ENCODE measurements around the gene GTF3C2. TPM values are rescaled to one million over a fixed set of nuclear protein-coding genes. Genes with fewer than 3 reads are reported as not detected.

Gene GTF3C2
- total RNA-seq, 1 experiment from 2014 or later, result 109 TPM

DNA sequence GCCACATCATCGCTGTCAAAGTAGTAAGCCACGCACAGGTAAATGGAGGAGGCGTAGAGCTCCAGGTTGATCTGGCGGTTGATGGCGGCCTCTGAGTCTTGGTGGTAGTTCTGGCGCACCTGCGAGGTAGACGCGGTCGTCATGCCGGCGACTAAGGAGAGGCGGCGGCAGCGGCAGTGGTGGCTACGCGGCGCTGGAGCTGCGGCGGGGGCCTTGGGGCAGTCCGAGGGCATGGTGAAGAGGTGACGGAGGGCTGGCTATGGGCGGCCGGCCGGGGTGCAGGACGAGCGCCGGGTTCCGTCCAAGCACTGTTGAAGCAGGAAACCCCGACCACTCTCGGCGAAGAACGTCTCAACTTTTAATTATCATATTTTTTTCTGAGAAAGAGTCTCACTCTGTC lies 36.7 kb upstream of the GTF3C2 start:
- no peak overlapping the region for H4K5ac ChIP-seq (ENCODE audit: insufficient read length, low read depth, low read length)
- no peak overlapping the region for H3K4me3 Mint-ChIP-seq

More for the DNA sequence above, 36.7 kb upstream of the GTF3C2 start:
- Histone ChIP-seq H3K4ac (ENCODE audit: low read depth, low read length) (no peak overlapping the region), H2BK15ac (ENCODE audit: low read depth, low read length) (no peak overlapping the region), H2BK20ac (ENCODE audit: low read depth, low read length, poor library complexity, severe bottlenecking) (no peak overlapping the region), H3K56ac (ENCODE audit: insufficient read length, low read depth, low read length) (no peak overlapping the region), H4K8ac (replicated peaks; ENCODE audit: insufficient read length, low read depth, low read length) (no peak overlapping the region), H2AFZ (ENCODE audit: low read length) (no peak overlapping the region), H3K27ac (ENCODE audit: insufficient read length, low read depth, low read length) (no peak overlapping the region), H4K91ac (ENCODE audit: insufficient read length, low read depth, low read length) (no peak overlapping the region), H3K23me2 (ENCODE audit: insufficient read length, low read depth, low read length, poor library complexity, severe bottlenecking) (no peaks in the 10 kb centered on the region), H3K14ac (ENCODE audit: insufficient read depth, low read length) (no peak overlapping the region), H3K27me3 (ENCODE audit: insufficient read depth, low read length) (no peaks in the 10 kb centered on the region), H3K4me1 (ENCODE audit: insufficient read depth, low read length) (no peaks in the 10 kb centered on the region), H3K79me2 (ENCODE audit: insufficient read depth, low read length) (peaks cover 41% of the 10 kb centered on the region; the same call in 1 of the 2 replicates), H3T11ph (ENCODE audit: low read length) (no peak overlapping the region), H3K4me2 (ENCODE audit: insufficient read depth, insufficient read length, low read length) (no peak overlapping the region), H3K18ac (ENCODE audit: insufficient read length, low read depth, low read length) (no peak overlapping the region), H2BK12ac (ENCODE audit: insufficient read length, low read depth, low read length) (no peak overlapping the region), H3K23ac (ENCODE audit: insufficient read length, low read depth, low read length) (no peak overlapping the region), H4K20me1 (ENCODE audit: control insufficient read depth, insufficient read depth, insufficient read length) (no peaks in the 10 kb centered on the region), H2AK5ac (ENCODE audit: insufficient read length, low read length) (no peak overlapping the region), H2BK5ac (ENCODE audit: insufficient read length, low read length) (no peak overlapping the region), H3K9ac (ENCODE audit: extremely low read depth, insufficient read length, low read length) (no peak overlapping the region), H2BK120ac (ENCODE audit: low read depth, low read length, poor library complexity, severe bottlenecking) (no peak overlapping the region), H3K79me1 (ENCODE audit: insufficient read depth, low read depth, low read length, poor library complexity, severe bottlenecking) (peaks cover 10% of the 10 kb centered on the region), H3K9me3 (ENCODE audit: control insufficient read depth, low read depth, low read length) (no peaks in the 10 kb centered on the region)
- no peak for DNase-seq
- Mint-ChIP-seq H3K27ac (no peak overlapping the region), H3K36me3 (ENCODE audit: insufficient read depth in 1 of 3, low read depth in 3 of 3) (peaks cover 11 to 31% (median 16%) of the 10 kb centered on the region in 3 experiments; a peak in 6 of 7 replicates), H3K9me3 (no peaks in the 10 kb centered on the region), H3K27me3 (ENCODE audit: low read depth) (no peaks in the 10 kb centered on the region), H3K4me1 (no peaks in the 10 kb centered on the region)
- WGBS (ENCODE audit: extremely low coverage, insufficient read length, low lambda C conversion rate), result no CpG with 5 or more reads among the region's 33 CpGs
- TF ChIP-seq CTCF (conservative IDR thresholded peaks at IDR 0.05), result no peak
